A549 (cell line): ENCODE results near the gene CD200R1. TPM values are rescaled to one million over a fixed set of nuclear protein-coding genes. Genes with fewer than 3 reads are reported as not detected.
"Not testable (repeated sequence)": the region's sequence is repeated elsewhere in the genome, so short reads cannot be mapped to it uniquely, and the experiment has no call there.

Source experiments
- ATAC-seq, 2 experiments: fragments of 200-7000 bp in 1 of 2; fragments of >200 bp in 1 of 2; cut with Nextera tagmentation in 1 of 2; cut with Tn5 transposase in 1 of 2; 3 replicates each; pipeline versions ENCODE4 v1.8.0 to v1.9.1; 2018 to 2020; ENCODE audit warnings: mild to moderate bottlenecking in 1 of 2, moderate library complexity in 1 of 2
- CTCF ChIA-PET: fragments of 300-600 bp; sonication (Branson Sonifier 250); formaldehyde crosslinking; extraction: SDS; loops from one replicate; lab custom pipeline; 2021; ENCODE audit warnings: antibody characterized with exemption, inconsistent platforms; lab: Yijun Ruan, JAX
- POLR2A ChIA-PET: fragments of 350-600 bp; formaldehyde crosslinking; extraction: SDS; loops from one replicate; lab custom pipeline; 2021; ENCODE audit warnings: antibody characterized with exemption, inconsistent platforms; lab: Yijun Ruan, JAX
- DNase-seq, 2 experiments: peaks; one replicate each; pipeline versions ENCODE4 v3.0.0 to v3.0.0-alpha.2; 2011 to 2016; ENCODE audit warnings: low read depth in 1 of 2, low spot score in 1 of 2
- FAIRE-seq: peaks from 2 replicates; lab custom pipeline; 2011; peaks lifted over from hg19 to GRCh38; lab: Jason Lieb, UNC
- H3K27ac ChIP-seq, 2 experiments: fragments of >200 bp; sonication (Bioruptor Twin); formaldehyde crosslinking; 3 replicates each; pipeline ENCODE4 v1.5.1; 2016 to 2017
- H3K4me1 ChIP-seq: fragments of >200 bp; sonication (Bioruptor Twin); formaldehyde crosslinking; 3 replicates; pipeline ENCODE4 v1.6.1; 2016
- H3K4me2 ChIP-seq: fragments of >200 bp; sonication (Bioruptor Twin); formaldehyde crosslinking; 3 replicates; pipeline ENCODE4 v1.6.1; 2016
- H3K4me3 ChIP-seq: fragments of >200 bp; sonication (Bioruptor Twin); formaldehyde crosslinking; 3 replicates; pipeline ENCODE4 v1.5.1; 2016
- H3K9me3 ChIP-seq: fragments of >200 bp; sonication (Bioruptor Twin); formaldehyde crosslinking; 3 replicates; pipeline ENCODE4 v1.6.1; 2016
- ATOH8 ChIP-seq: fragments of 250-450 bp; sonication (Bioruptor Pico); IDR thresholded peaks from 2 replicates; pipeline ENCODE4 v1.5.0; 2020; ENCODE audit warnings: low read depth, mild to moderate bottlenecking, moderate library complexity
- BCL3 ChIP-seq: fragments of >200 bp; sonication (Bioruptor Twin); formaldehyde crosslinking; IDR thresholded peaks from 3 replicates; pipeline ENCODE4 v1.6.1; 2016
- BHLHE40 ChIP-seq: IDR thresholded peaks from 2 replicates; pipeline ENCODE4 v1.6.1; 2012; ENCODE audit warnings: low read depth, low read length, inconsistent platforms
- CBX2 ChIP-seq: fragments of 200-600 bp; sonication (generic); IDR thresholded peaks from 2 replicates; pipeline ENCODE4 v1.6.1; 2016; ENCODE audit warnings: low read depth, mild to moderate bottlenecking, borderline replicate concordance
- CEBPB ChIP-seq, 2 experiments: fragments of >200 bp in 1 of 2; sonication (Bioruptor Twin) in 1 of 2; formaldehyde crosslinking in 1 of 2; IDR thresholded peaks; 2 replicates each; pipeline ENCODE4 v1.6.1; 2012 to 2016
- EHF ChIP-seq: fragments of 250-450 bp; sonication (Bioruptor Pico); IDR thresholded peaks from 2 replicates; pipeline ENCODE4 v1.5.0; 2020; ENCODE audit warnings: mild to moderate bottlenecking
- EHMT2 ChIP-seq: fragments of 200-600 bp; sonication (generic); IDR thresholded peaks from 2 replicates; pipeline ENCODE4 v1.6.1; 2016; ENCODE audit warnings: antibody characterized with exemption, low read depth, mild to moderate bottlenecking, moderate library complexity
- EP300 ChIP-seq, 2 experiments: fragments of >200 bp; sonication (Bioruptor Twin); formaldehyde crosslinking; IDR thresholded peaks; 2 replicates in 1 of 2; 3 replicates in 1 of 2; pipeline ENCODE4 v1.6.1; 2016 to 2017
- GATA3 ChIP-seq: IDR thresholded peaks from 2 replicates; pipeline ENCODE4 v1.6.1; 2012; ENCODE audit warnings: borderline replicate concordance
- HMGXB4 ChIP-seq: fragments of 250-450 bp; sonication (Bioruptor Pico); IDR thresholded peaks from 2 replicates; pipeline ENCODE4 v1.5.0; 2021; ENCODE audit warnings: mild to moderate bottlenecking, moderate library complexity, borderline replicate concordance
- HOXA7 ChIP-seq: fragments of 250-450 bp; sonication (Bioruptor Pico); IDR thresholded peaks from 2 replicates; pipeline ENCODE4 v1.5.0; 2020; ENCODE audit warnings: mild to moderate bottlenecking, moderate library complexity
- KDM1A ChIP-seq: fragments of 200-600 bp; sonication (generic); IDR thresholded peaks from 2 replicates; pipeline ENCODE4 v1.6.1; 2016; ENCODE audit warnings: low read depth, mild to moderate bottlenecking
- KDM5A ChIP-seq: fragments of 200-600 bp; sonication (generic); IDR thresholded peaks from 2 replicates; pipeline ENCODE4 v1.6.1; 2016; ENCODE audit warnings: antibody characterized with exemption, mild to moderate bottlenecking
- MAX ChIP-seq: IDR thresholded peaks from 2 replicates; pipeline ENCODE4 v1.6.1; 2012
- NFE2L2 ChIP-seq: fragments of 150-350 bp; conservative IDR thresholded peaks from 2 replicates; pipeline ENCODE4 v1.6.1; 2014; ENCODE audit warnings: low read length
- NPAS2 ChIP-seq: fragments of 250-450 bp; sonication (Bioruptor Pico); IDR thresholded peaks from 2 replicates; pipeline ENCODE4 v1.8.0; 2022; ENCODE audit warnings: mild to moderate bottlenecking, moderate library complexity, borderline replicate concordance
- NR3C1 ChIP-seq: fragments of >200 bp; sonication (Bioruptor Twin); formaldehyde crosslinking; IDR thresholded peaks from 3 replicates; pipeline ENCODE4 v1.6.1; 2017
- POLR2A ChIP-seq: IDR thresholded peaks from 2 replicates; pipeline ENCODE4 v1.6.1; 2012; ENCODE audit warnings: mild to moderate bottlenecking, low read length
- POLR2AphosphoS2 ChIP-seq: conservative IDR thresholded peaks from 2 replicates; pipeline ENCODE4 v1.6.1; 2012; ENCODE audit warnings: low read length, improper control_type of control experiment, inconsistent platforms
- RAD21 ChIP-seq, 2 experiments: fragments of >200 bp in 1 of 2; sonication (Bioruptor Twin) in 1 of 2; formaldehyde crosslinking in 1 of 2; IDR thresholded peaks in 1 of 2; conservative IDR thresholded peaks in 1 of 2; 2 replicates in 1 of 2; 3 replicates in 1 of 2; pipeline ENCODE4 v1.6.1; 2012 to 2018; ENCODE audit warnings: inconsistent platforms in 1 of 2
- RNF2 ChIP-seq: fragments of 200-600 bp; sonication (generic); IDR thresholded peaks from 2 replicates; pipeline ENCODE4 v1.6.1; 2016; ENCODE audit warnings: low read depth, mild to moderate bottlenecking, antibody characterized with exemption, moderate library complexity, borderline replicate concordance
- SMC3 ChIP-seq: fragments of >200 bp; sonication (Bioruptor Twin); formaldehyde crosslinking; IDR thresholded peaks from 3 replicates; pipeline ENCODE4 v1.6.1; 2018; ENCODE audit warnings: inconsistent platforms
- SREBF2 ChIP-seq: fragments of 450-650 bp; IDR thresholded peaks from 2 replicates; pipeline ENCODE4 v1.6.1; 2014; ENCODE audit warnings: mild to moderate bottlenecking, moderate library complexity
- TFCP2L1 ChIP-seq: fragments of 250-450 bp; sonication (Bioruptor Pico); IDR thresholded peaks from 2 replicates; pipeline ENCODE4 v1.5.0; 2021; ENCODE audit warnings: mild to moderate bottlenecking
- ZNF302 ChIP-seq: fragments of 250-450 bp; sonication (Bioruptor Pico); IDR thresholded peaks from 2 replicates; pipeline ENCODE4 v1.9.0; 2021; ENCODE audit warnings: inconsistent platforms, mild to moderate bottlenecking, moderate library complexity
- ZSCAN20 ChIP-seq: fragments of 250-450 bp; sonication (Bioruptor Pico); IDR thresholded peaks from 2 replicates; pipeline ENCODE4 v1.8.0; 2022; ENCODE audit warnings: mild to moderate bottlenecking, moderate library complexity
- WGBS: methylation state at CpG from one replicate; pipeline ENCODE4 v1.1.6; 2017; ENCODE audit errors: missing lambda C conversion rate; 5-methylcytosine and 5-hydroxymethylcytosine counted together
- polyA plus RNA-seq, 4 experiments: library from polyadenylated mRNA; depleted of rRNA in 3 of 4; stranded (reverse); fragments of >200 nt; fragmentation: RNase III in 1 of 4; extraction: RNeasy Plus Mini Kit Qiagen cat#74134 plus additional on column Dnase treatment in 1 of 4; gene quantifications; 2 replicates in 3 of 4; 3 replicates in 1 of 4; pipeline ENCODE4 v1.2.3, GENCODE V29; 2011 to 2017

Gene CD200R1
- polyA plus RNA-seq, 2 of the 4 experiments (the other 2 are of a cell fraction), result 0.08 to 0.12 TPM

GRCh38 chr3:112925969-112926368, 48.9 kb downstream of the CD200R1 start:
- no peak for TF ChIP-seq NPAS2 (CRISPR knock-in tag)
- no peak for TF ChIP-seq MAX
- no peak for TF ChIP-seq CEBPB (IDR thresholded peaks at IDR 0.05)
- no peak for TF ChIP-seq KDM1A
- no peak for TF ChIP-seq NFE2L2
- TF ChIP-seq ZSCAN20 (CRISPR knock-in tag), result no peak
- no peak for TF ChIP-seq HMGXB4 (CRISPR knock-in tag)
- TF ChIP-seq ATOH8 (CRISPR knock-in tag), result no peak
- no peak for TF ChIP-seq SMC3
- TF ChIP-seq BCL3, result no peak
- TF ChIP-seq SREBF2, result no peak
- no peak for TF ChIP-seq EP300 (IDR thresholded peaks at IDR 0.05)
- TF ChIP-seq POLR2A, result no peak
- no peak for TF ChIP-seq RNF2
- TF ChIP-seq GATA3, result no peak
- no peak for TF ChIP-seq RAD21 (conservative IDR thresholded peaks at IDR 0.05 in 1 of 2, IDR thresholded peaks at IDR 0.05 in 1 of 2)
- no peak for TF ChIP-seq TFCP2L1 (CRISPR knock-in tag)
- no peak for TF ChIP-seq POLR2AphosphoS2
- TF ChIP-seq, all 56 proteins: peak for 0

GRCh38 chr3:112925560-112925959, 49.3 kb downstream of the CD200R1 start:
- Histone ChIP-seq H3K4me1 (no peaks in the 10 kb centered on the region), H3K4me3 (no peak overlapping the region), H3K9me3 (no peaks in the 10 kb centered on the region), H3K27ac (no peak overlapping the region), H3K4me2 (no peak overlapping the region)
- DNase-seq (no peak), FAIRE-seq (no peak), ATAC-seq (no peak)
- POLR2A ChIA-PET, result no interaction called here
- WGBS, result 84% methylated on average over 2 of the region's 2 CpGs
- CTCF ChIA-PET, result interaction anchor here (1.4 kb wide), 1 partner anchor 191 kb away, joined by 3 read pairs; no protein-coding TSS in a partner anchor
- no peak for TF ChIP-seq NPAS2 (CRISPR knock-in tag)
- TF ChIP-seq EP300 (IDR thresholded peaks at IDR 0.05), result no peak
- TF ChIP-seq ZNF302 (CRISPR knock-in tag), result no peak
- TF ChIP-seq RNF2, result no peak
- no peak for TF ChIP-seq EHF (CRISPR knock-in tag)
- TF ChIP-seq SMC3, result no peak
- TF ChIP-seq CEBPB (IDR thresholded peaks at IDR 0.05), result no peak
- no peak for TF ChIP-seq GATA3
- no peak for TF ChIP-seq HOXA7
- no peak for TF ChIP-seq KDM5A
- TF ChIP-seq BHLHE40, result no peak
- TF ChIP-seq CBX2, result no peak
- TF ChIP-seq EHMT2, result no peak
- no peak for TF ChIP-seq BCL3
- no peak for TF ChIP-seq NR3C1

More at GRCh38 chr3:112925969-112926368, 48.9 kb downstream of the CD200R1 start:
- no peaks in the 10 kb centered on the region for H3K9me3 ChIP-seq
- no peak overlapping the region for H3K4me2 ChIP-seq
- ChIA-PET CTCF (interaction anchor here (1.4 kb wide), 1 partner anchor 191 kb away, joined by 3 read pairs; no protein-coding TSS in a partner anchor), POLR2A (no interaction called here)
- WGBS, result 34% methylated on average over 2 of the region's 2 CpGs
- DNase-seq, result no peak
- no peaks in the 10 kb centered on the region for H3K4me1 ChIP-seq
- FAIRE-seq, result no peak
- H3K27ac ChIP-seq, result no peak overlapping the region
- H3K4me3 ChIP-seq, result no peak overlapping the region
- ATAC-seq, result no peak

- FAIRE-seq, H3K27ac ChIP-seq, DNase-seq, H3K4me1 ChIP-seq, ATAC-seq, H3K4me2 ChIP-seq, CTCF ChIA-PET, H3K4me3 ChIP-seq, POLR2A ChIA-PET: not testable (repeated sequence)
- 53% methylated on average over 5 of the region's 5 CpGs for WGBS
- H3K9me3 ChIP-seq, result peaks cover 19% of the 10 kb centered on the region; the same call in 1 of the 3 replicates
Measured at GRCh38 chr3:112919541-112919940, 55.4 kb downstream of the CD200R1 start.
